Panc1 (cell line): ENCODE measurements around the gene VWA2.

Experiments
- CTCF ChIP-seq: fragments of 450-650 bp; IDR thresholded peaks from 2 replicates; pipeline ENCODE4 v1.5.1; 2017; ENCODE audit warnings: mild to moderate bottlenecking
- REST ChIP-seq, 2 experiments: IDR thresholded peaks; 2 replicates each; pipeline ENCODE4 v1.6.1; 2011 to 2012; ENCODE audit warnings: low read depth in 2 of 2, control low read depth in 1 of 2, low read length in 1 of 2, mild to moderate bottlenecking in 1 of 2, moderate library complexity in 1 of 2; ENCODE audit not compliant: insufficient read depth in 1 of 2

- TF ChIP-seq CTCF (no peak), REST (IDR thresholded peaks at IDR 0.05; ENCODE audit: insufficient read depth in 1 of 2, low read depth in 2 of 2, low read length in 1 of 2) (no peak)
Observed at GRCh38 chr10:114327537-114328440, 88.7 kb downstream of the VWA2 start.
